ENCODE measurements around the gene KCNMB2. TPM values are rescaled to one million over a fixed set of nuclear protein-coding genes. Genes with fewer than 3 reads are reported as not detected.

The KCNMB2 gene
- total RNA-seq, 1 donor from 2014 or later, result not detected

GRCh38 chr3:178625053-178625600 lies 88.9 kb downstream of the KCNMB2 start:
- ATAC-seq, result no peak

GRCh38 chr3:178628037-178628436 lies 91.8 kb downstream of the KCNMB2 start:
- ATAC-seq, result no peak
- intact Hi-C loops (cut with DNase I), result no loop called here
- DNase-seq (ENCODE audit: low spot score), result no peak

More at GRCh38 chr3:178625053-178625600, 88.9 kb downstream of the KCNMB2 start:
- intact Hi-C loops (cut with DNase I), result no loop called here
- no peak for DNase-seq (ENCODE audit: low spot score)

GRCh38 chr3:178629430-178630178 lies 93.4 kb downstream of the KCNMB2 start:
- ATAC-seq (no peak), DNase-seq (ENCODE audit: low spot score) (no peak)
- intact Hi-C loops (cut with DNase I), result no loop called here

GRCh38 chr3:178631950-178632349 lies 95.7 kb downstream of the KCNMB2 start:
- DNase-seq (ENCODE audit: low spot score), result no peak
- intact Hi-C loops (cut with DNase I), result no loop called here
- no peak for ATAC-seq

GRCh38 chr3:178634975-178635374 lies 98.7 kb downstream of the KCNMB2 start:
- ATAC-seq (no peak), DNase-seq (ENCODE audit: low spot score) (no peak)
- intact Hi-C loops (cut with DNase I), result no loop called here

- DNase-seq (ENCODE audit: low spot score) (no peak), ATAC-seq (no peak)
- intact Hi-C loops (cut with DNase I), result no loop called here
Measured at GRCh38 chr3:178637802-178638201, 101.6 kb downstream of the KCNMB2 start.

GRCh38 chr3:178645503-178645902 lies 109.3 kb downstream of the KCNMB2 start:
- no peak for DNase-seq (ENCODE audit: low spot score)
- intact Hi-C loops (cut with DNase I), result no loop called here
- no peak for ATAC-seq

- intact Hi-C loops (cut with DNase I), result no loop called here
- DNase-seq (ENCODE audit: low spot score) (no peak), ATAC-seq (no peak)
Measured at GRCh38 chr3:178646186-178646862, 110.1 kb downstream of the KCNMB2 start.

- no peak for ATAC-seq
- no peak for DNase-seq (ENCODE audit: low spot score)
- intact Hi-C loops (cut with DNase I), result no loop called here
Measured at GRCh38 chr3:178655488-178655887, 119.3 kb downstream of the KCNMB2 start.

GRCh38 chr3:178658694-178659325 lies 122.6 kb downstream of the KCNMB2 start:
- ATAC-seq (no peak), DNase-seq (ENCODE audit: low spot score) (no peak)
- intact Hi-C loops (cut with DNase I), result no loop called here

- ATAC-seq, result no peak
- intact Hi-C loops (cut with DNase I), result no loop called here
- no peak for DNase-seq (ENCODE audit: low spot score)
Measured at GRCh38 chr3:178663201-178663934, 127.1 kb downstream of the KCNMB2 start.

GRCh38 chr3:178665747-178666146 lies 129.5 kb downstream of the KCNMB2 start:
- DNase-seq (ENCODE audit: low spot score) (no peak), ATAC-seq (no peak)
- intact Hi-C loops (cut with DNase I), result no loop called here

- intact Hi-C loops (cut with DNase I), result no loop called here
- DNase-seq (ENCODE audit: low spot score), result no peak
- no peak for ATAC-seq
Measured at GRCh38 chr3:178669022-178669601, 132.9 kb downstream of the KCNMB2 start.

GRCh38 chr3:178669758-178670157 lies 133.5 kb downstream of the KCNMB2 start:
- ATAC-seq (no peak), DNase-seq (ENCODE audit: low spot score) (no peak)
- intact Hi-C loops (cut with DNase I), result no loop called here

- intact Hi-C loops (cut with DNase I), result no loop called here
- DNase-seq (ENCODE audit: low spot score) (no peak), ATAC-seq (no peak)
Measured at GRCh38 chr3:178671377-178671776, 135.1 kb downstream of the KCNMB2 start.

- ATAC-seq, result no peak
- intact Hi-C loops (cut with DNase I), result no loop called here
- DNase-seq (ENCODE audit: low spot score), result no peak
Measured at GRCh38 chr3:178671791-178672190, 135.6 kb downstream of the KCNMB2 start.

- DNase-seq (ENCODE audit: low spot score) (no peak), ATAC-seq (no peak)
- intact Hi-C loops (cut with DNase I), result no loop called here
Measured at GRCh38 chr3:178672275-178672674, 136.0 kb downstream of the KCNMB2 start.

GRCh38 chr3:178673529-178673928 lies 137.3 kb downstream of the KCNMB2 start:
- DNase-seq (ENCODE audit: low spot score), result no peak
- intact Hi-C loops (cut with DNase I), result no loop called here
- no peak for ATAC-seq

- intact Hi-C loops (cut with DNase I), result no loop called here
- ATAC-seq (no peak), DNase-seq (ENCODE audit: low spot score) (no peak)
Measured at GRCh38 chr3:178676077-178676476, 139.8 kb downstream of the KCNMB2 start.
